ENCODE measurements around the gene BFSP2.

GRCh38 chr3:133414021-133414392 lies 14.2 kb downstream of the BFSP2 start:
- no peak for TF ChIP-seq CTCF (IDR thresholded peaks at IDR 0.05)
- no peak for TF ChIP-seq POLR2A (IDR thresholded peaks at IDR 0.05)
